GM13976 (cell line): ENCODE data around the gene RAB2B.

Experiments used
- DNase-seq: peaks from one replicate; pipeline ENCODE4 v3.0.0; 2012; ENCODE audit warnings: low spot score
- in situ Hi-C: fragments of 300-500 bp; cut with MboI; formaldehyde crosslinking; loops from one replicate; pipeline ENCODE4 v1.12.0; 2022; ENCODE audit warnings: low sequenced_read_pairs, mixed read lengths, inconsistent platforms; ENCODE audit not compliant: unreplicated experiment
- TF ChIP-seq, protein P1 (sequence below): IDR thresholded peaks from 2 replicates; pipeline ENCODE4 v1.5.1; 2012; ENCODE audit warnings: borderline replicate concordance, mild to moderate bottlenecking; ENCODE audit not compliant: insufficient read depth; ENCODE audit errors: extremely low read depth, missing control alignments, control extremely low read depth

RAB2B gene

GRCh38 chr14:21476925-21477681, at the start of gene RAB2B, which contains the start of gene TOX4:
RAB2B (minus strand) TSS chr14:21476959; CDS start chr14:21476872, 87 bp downstream.
TOX4 (plus strand) TSS chr14:21477195; CDS start chr14:21477279, 84 bp downstream.
- in situ Hi-C loops = no loop called here
- TF ChIP-seq, protein P1, sequence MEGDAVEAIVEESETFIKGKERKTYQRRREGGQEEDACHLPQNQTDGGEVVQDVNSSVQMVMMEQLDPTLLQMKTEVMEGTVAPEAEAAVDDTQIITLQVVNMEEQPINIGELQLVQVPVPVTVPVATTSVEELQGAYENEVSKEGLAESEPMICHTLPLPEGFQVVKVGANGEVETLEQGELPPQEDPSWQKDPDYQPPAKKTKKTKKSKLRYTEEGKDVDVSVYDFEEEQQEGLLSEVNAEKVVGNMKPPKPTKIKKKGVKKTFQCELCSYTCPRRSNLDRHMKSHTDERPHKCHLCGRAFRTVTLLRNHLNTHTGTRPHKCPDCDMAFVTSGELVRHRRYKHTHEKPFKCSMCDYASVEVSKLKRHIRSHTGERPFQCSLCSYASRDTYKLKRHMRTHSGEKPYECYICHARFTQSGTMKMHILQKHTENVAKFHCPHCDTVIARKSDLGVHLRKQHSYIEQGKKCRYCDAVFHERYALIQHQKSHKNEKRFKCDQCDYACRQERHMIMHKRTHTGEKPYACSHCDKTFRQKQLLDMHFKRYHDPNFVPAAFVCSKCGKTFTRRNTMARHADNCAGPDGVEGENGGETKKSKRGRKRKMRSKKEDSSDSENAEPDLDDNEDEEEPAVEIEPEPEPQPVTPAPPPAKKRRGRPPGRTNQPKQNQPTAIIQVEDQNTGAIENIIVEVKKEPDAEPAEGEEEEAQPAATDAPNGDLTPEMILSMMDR = peak; percentile 96
- peak; percentile 94 for DNase-seq

GRCh38 chr14:21525962-21526671, 49.4 kb upstream of the RAB2B start, which contains the start of gene SALL2:
SALL2 (minus strand) TSS chr14:21526346; CDS start chr14:21526127, 219 bp downstream.
- DNase-seq = peak; percentile 86
- TF ChIP-seq, protein P1 = no peak
- in situ Hi-C loops = no loop called here

GRCh38 chr14:21525571-21525961, 48.8 kb upstream of the RAB2B start:
- DNase-seq = no peak
- in situ Hi-C loops = no loop called here
- TF ChIP-seq, protein P1 = no peak

GRCh38 chr14:21524575-21525490, 48.1 kb upstream of the RAB2B start:
- no peak for DNase-seq
- TF ChIP-seq, protein P1 = no peak
- in situ Hi-C loops = no loop called here

- in situ Hi-C loops = no loop called here
- TF ChIP-seq, protein P1 = no peak
- DNase-seq = no peak
Observed at GRCh38 chr14:21523203-21523602, 46.4 kb upstream of the RAB2B start.

DNA sequence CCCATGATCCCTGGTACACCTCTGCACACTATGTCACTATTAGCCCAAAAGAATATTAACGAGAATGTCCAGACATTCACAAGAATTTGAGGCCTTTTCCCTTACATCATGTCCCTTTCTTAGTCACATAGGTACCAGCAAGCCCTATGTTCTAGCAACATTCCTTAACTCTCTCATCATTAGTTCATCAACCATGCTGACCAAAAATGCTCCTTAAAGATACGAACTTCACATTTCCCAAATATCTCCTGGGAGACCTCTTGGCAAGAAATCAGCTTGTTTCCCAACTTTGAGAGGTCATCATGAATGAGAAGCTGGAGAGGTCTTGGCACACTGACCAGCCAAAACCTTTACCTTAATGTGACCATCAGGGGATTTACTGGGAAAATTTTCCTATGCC, 44.7 kb upstream of the RAB2B start:
- TF ChIP-seq, protein P1 = no peak
- no peak for DNase-seq
- in situ Hi-C loops = no loop called here
